ENCODE results near the gene PIH1D1. TPM values are rescaled to one million over a fixed set of nuclear protein-coding genes. Genes with fewer than 3 reads are reported as not detected.

The PIH1D1 gene
- total and polyA plus RNA-seq, 2 of the 13 experiments (the other 11 are each of a cell fraction or from before 2014, with no cell fraction given) = 110 to 137 TPM

DNA sequence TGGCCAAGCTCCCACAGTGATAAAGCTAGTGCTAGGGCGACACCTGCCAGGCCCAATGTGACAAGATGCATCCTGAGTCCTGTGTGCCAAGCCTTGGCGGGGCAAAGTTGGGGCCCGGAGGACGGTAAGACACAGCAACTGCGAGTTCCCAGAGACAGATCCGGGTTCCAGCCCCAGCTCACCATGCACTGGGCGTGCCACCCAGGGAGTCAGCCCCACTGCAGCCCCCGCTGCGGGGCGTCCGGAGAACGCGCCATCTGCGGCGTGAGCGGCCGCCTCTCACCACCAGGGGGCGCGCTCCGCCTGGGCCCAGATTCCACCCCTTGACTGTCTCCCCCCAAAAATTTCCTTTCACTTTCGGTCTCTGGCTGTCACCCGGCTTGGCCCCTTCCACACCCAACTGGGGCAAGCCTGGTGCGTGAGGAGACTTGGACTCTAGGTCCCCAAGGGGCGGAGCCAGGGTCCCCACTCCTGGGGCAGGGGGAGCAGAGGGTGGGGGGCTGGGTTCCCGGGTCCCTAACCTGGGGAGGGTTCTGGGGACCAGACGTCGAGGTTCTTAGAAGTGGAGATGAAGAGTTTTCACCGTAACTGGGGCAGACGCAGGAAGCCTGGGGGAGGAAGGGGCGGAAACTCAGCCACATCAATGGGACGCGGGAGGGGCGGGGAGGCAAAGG, 22.4 kb upstream of the PIH1D1 start, which contains the start of gene FLT3LG (continued):
- TF ChIP-seq PITX1 (CRISPR knock-in tag; IDR thresholded peaks at IDR 0.05) (peak; percentile 48; the same call in 1 of the 2 replicates), MEIS2 (CRISPR knock-in tag; IDR thresholded peaks at IDR 0.05) (no peak), NONO (IDR thresholded peaks at IDR 0.05) (no peak), NONO (CRISPR knock-in tag; conservative IDR thresholded peaks at IDR 0.05) (no peak; the same call in 1 of the 2 replicates), CENPT (CRISPR knock-in tag; IDR thresholded peaks at IDR 0.05; ENCODE audit: low read depth) (no peak), REL (CRISPR knock-in tag; conservative IDR thresholded peaks at IDR 0.05) (no peak), ZNF20 (CRISPR knock-in tag; IDR thresholded peaks at IDR 0.05) (no peak), ZNF33A (CRISPR knock-in tag; IDR thresholded peaks at IDR 0.05; ENCODE audit: borderline replicate concordance) (no peak), ZNF557 (CRISPR knock-in tag; IDR thresholded peaks at IDR 0.05) (no peak), PBX3 (CRISPR knock-in tag; IDR thresholded peaks at IDR 0.05; ENCODE audit: borderline replicate concordance) (no peak), HNRNPLL (IDR thresholded peaks at IDR 0.05; ENCODE audit: low read depth, low read length, poor library complexity, severe bottlenecking) (peak; percentile 87), ZFX (CRISPR knock-in tag; IDR thresholded peaks at IDR 0.05; ENCODE audit: low read depth) (peak; percentile 65), ZSCAN29 (CRISPR knock-in tag; conservative IDR thresholded peaks at IDR 0.05) (0 out of 2 replicates have a peak, but pooled peaks have one; percentile 59), MYNN (CRISPR knock-in tag; IDR thresholded peaks at IDR 0.05; ENCODE audit: low read depth) (no peak), HDAC6 (IDR thresholded peaks at IDR 0.05; ENCODE audit: low read depth, low read length) (no peak), BRD4 (CRISPR knock-in tag; IDR thresholded peaks at IDR 0.05) (no peak), CCDC6 (CRISPR knock-in tag; IDR thresholded peaks at IDR 0.05) (no peak), HNF4A (CRISPR knock-in tag; IDR thresholded peaks at IDR 0.05) (no peak), MIER2 (CRISPR knock-in tag; IDR thresholded peaks at IDR 0.05) (no peak), ZKSCAN1 (IDR thresholded peaks at IDR 0.05; ENCODE audit: low read length) (no peak), ZNF616 (CRISPR knock-in tag; IDR thresholded peaks at IDR 0.05; ENCODE audit: low read depth) (no peak), TGIF2 (CRISPR knock-in tag; IDR thresholded peaks at IDR 0.05) (no peak), ZNF780A (CRISPR knock-in tag; IDR thresholded peaks at IDR 0.05) (no peak), ZNF234 (CRISPR knock-in tag; conservative IDR thresholded peaks at IDR 0.05) (no peak; the same call in 1 of the 2 replicates), CEBPB (IDR thresholded peaks at IDR 0.05; ENCODE audit: borderline replicate concordance, low read depth, low read length) (no peak), ZFP90 (CRISPR knock-in tag; IDR thresholded peaks at IDR 0.05; ENCODE audit: borderline replicate concordance) (no peak), GATAD2A (CRISPR knock-in tag; IDR thresholded peaks at IDR 0.05) (peak; percentile 49; the same call in 1 of the 2 replicates), ZNF749 (CRISPR knock-in tag; IDR thresholded peaks at IDR 0.05; ENCODE audit: borderline replicate concordance) (no peak), KDM5A (IDR thresholded peaks at IDR 0.05; ENCODE audit: borderline replicate concordance, low read length) (no peak), ZNF713 (CRISPR knock-in tag; IDR thresholded peaks at IDR 0.05) (peak; percentile 75; the same call in 1 of the 2 replicates), ZNF570 (CRISPR knock-in tag; IDR thresholded peaks at IDR 0.05; ENCODE audit: borderline replicate concordance) (no peak)
- TF ChIP-seq, protein P1, sequence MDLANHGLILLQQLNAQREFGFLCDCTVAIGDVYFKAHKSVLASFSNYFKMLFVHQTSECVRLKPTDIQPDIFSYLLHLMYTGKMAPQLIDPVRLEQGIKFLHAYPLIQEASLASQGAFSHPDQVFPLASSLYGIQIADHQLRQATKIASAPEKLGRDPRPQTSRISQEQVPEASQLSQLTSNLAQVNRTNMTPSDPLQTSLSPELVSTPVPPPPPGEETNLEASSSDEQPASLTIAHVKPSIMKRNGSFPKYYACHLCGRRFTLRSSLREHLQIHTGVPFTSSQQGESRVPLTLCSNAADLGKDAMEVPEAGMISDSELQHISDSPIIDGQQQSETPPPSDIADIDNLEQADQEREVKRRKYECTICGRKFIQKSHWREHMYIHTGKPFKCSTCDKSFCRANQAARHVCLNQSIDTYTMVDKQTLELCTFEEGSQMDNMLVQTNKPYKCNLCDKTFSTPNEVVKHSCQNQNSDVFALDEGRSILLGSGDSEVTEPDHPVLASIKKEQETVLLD (CRISPR knock-in tag; IDR thresholded peaks at IDR 0.05; ENCODE audit: low read depth) = no peak
